GM12878 (cell line): ENCODE results near the gene GRM5. TPM values are rescaled to one million over a fixed set of nuclear protein-coding genes. Genes with fewer than 3 reads are reported as not detected.

Experiments used
- ATAC-seq: fragments of 200-7000 bp; cut with Tn5 transposase; 3 replicates; pipeline ENCODE4 v1.9.1; 2020; ENCODE audit warnings: mild to moderate bottlenecking, moderate library complexity
- BruUV-seq: library from RNA; stranded (reverse); fragments of 400-500 nt; replicated peaks from 2 replicates; lab custom pipeline; 2021; lab: Mats Ljungman, UMichigan
- CTCF ChIA-PET: fragments of 300-600 bp; sonication (Branson Sonifier 250); formaldehyde crosslinking; extraction: SDS; loops from one replicate; lab custom pipeline; 2021; ENCODE audit warnings: inconsistent platforms; lab: Yijun Ruan, JAX
- POLR2A ChIA-PET: fragments of 350-600 bp; formaldehyde crosslinking; extraction: SDS; loops from one replicate; lab custom pipeline; 2021; ENCODE audit warnings: inconsistent platforms; lab: Charles Lee
- RAD21 ChIA-PET: fragments of 300-600 bp; sonication (Branson Sonifier 250); formaldehyde crosslinking; loops from one replicate; lab custom pipeline; 2023; ENCODE audit warnings: antibody characterized with exemption; ENCODE audit not compliant: unreplicated experiment; lab: Charles Lee
- SMC1A ChIA-PET: fragments of 300-600 bp; sonication (Branson Sonifier 250); formaldehyde crosslinking; loops from one replicate; lab custom pipeline; 2023; ENCODE audit not compliant: unreplicated experiment, uncharacterized antibody; lab: Charles Lee
- DNase-seq: peaks from one replicate; pipeline ENCODE4 v3.0.0-alpha.2; 2011; ENCODE audit warnings: low read depth, low spot score
- FAIRE-seq: peaks from 3 replicates; lab custom pipeline; 2011; peaks lifted over from hg19 to GRCh38; lab: Jason Lieb, UNC
- H2AFZ ChIP-seq: 2 replicates; pipeline ENCODE4 v1.6.0; 2011; ENCODE audit warnings: low read depth, low read length, control low read depth; ENCODE audit not compliant: control insufficient read depth
- H3K27ac ChIP-seq: 2 replicates; pipeline ENCODE4 v1.5.1; 2011; ENCODE audit warnings: control low read depth; ENCODE audit not compliant: control insufficient read depth, insufficient read depth
- H3K27me3 ChIP-seq, 2 experiments: replicated peaks in 1 of 2; 2 replicates each; pipeline versions ENCODE4 v1.6.0 to v1.6.1; 2011; ENCODE audit warnings: low read length in 1 of 2; ENCODE audit not compliant: control insufficient read depth in 2 of 2, insufficient read depth in 2 of 2
- H3K36me3 ChIP-seq, 2 experiments: 2 replicates each; pipeline ENCODE4 v1.5.1; 2011; ENCODE audit warnings: low read length in 1 of 2; ENCODE audit not compliant: control insufficient read depth in 2 of 2, insufficient read depth in 2 of 2
- H3K4me1 ChIP-seq: 2 replicates; pipeline ENCODE4 v1.6.1; 2011; ENCODE audit warnings: mild to moderate bottlenecking, low read length, moderate library complexity, mixed read lengths; ENCODE audit not compliant: control insufficient read depth, insufficient read depth
- H3K4me2 ChIP-seq: 2 replicates; pipeline ENCODE4 v1.6.0; 2011; ENCODE audit warnings: control low read depth; ENCODE audit not compliant: control insufficient read depth, insufficient read depth
- H3K4me3 ChIP-seq: fragments of 200-600 bp; sonication (generic); 2 replicates; pipeline ENCODE4 v1.5.1; 2016
- H3K79me2 ChIP-seq: 2 replicates; pipeline ENCODE4 v1.6.0; 2011; ENCODE audit warnings: low read length; ENCODE audit not compliant: control insufficient read depth, insufficient read depth
- H3K9ac ChIP-seq: 2 replicates; pipeline ENCODE4 v1.8.0; 2011; ENCODE audit warnings: low read length, control low read depth, mixed read lengths; ENCODE audit not compliant: control insufficient read depth, insufficient read depth
- H3K9me3 ChIP-seq: replicated peaks from 3 replicates; pipeline ENCODE4 v1.5.1; 2011; ENCODE audit warnings: mild to moderate bottlenecking, low read length; ENCODE audit not compliant: control insufficient read depth, insufficient read depth
- H4K20me1 ChIP-seq: 2 replicates; pipeline ENCODE4 v1.6.0; 2011; ENCODE audit not compliant: control insufficient read depth, insufficient read depth
- BCL11A ChIP-seq: IDR thresholded peaks from 2 replicates; pipeline ENCODE4 v1.6.1; 2011; ENCODE audit warnings: low read depth, low read length
- CHD4 ChIP-seq: fragments of 200-600 bp; sonication (generic); IDR thresholded peaks from 2 replicates; pipeline ENCODE4 v1.6.1; 2016; ENCODE audit warnings: mild to moderate bottlenecking
- EED ChIP-seq: sonication (generic); IDR thresholded peaks from 2 replicates; pipeline ENCODE4 v1.6.1; 2016; ENCODE audit warnings: antibody characterized with exemption, low read depth
- EGR1 ChIP-seq, 2 experiments: IDR thresholded peaks; 1 replicate in 1 of 2; 2 replicates in 1 of 2; pipeline ENCODE4 v1.6.1; 2011 to 2012; ENCODE audit warnings: low read depth in 2 of 2, low read length in 2 of 2, borderline replicate concordance in 1 of 2, mild to moderate bottlenecking in 1 of 2, moderate library complexity in 1 of 2
- FOS ChIP-seq: IDR thresholded peaks from 3 replicates; pipeline ENCODE4 v1.6.1; 2011; ENCODE audit warnings: borderline replicate concordance; ENCODE audit not compliant: insufficient read length; ENCODE audit errors: extremely low read depth
- MEF2A ChIP-seq: IDR thresholded peaks from 2 replicates; pipeline ENCODE4 v1.6.1; 2011; ENCODE audit warnings: low read depth, mild to moderate bottlenecking, low read length, moderate library complexity; ENCODE audit not compliant: insufficient read depth
- MTA2 ChIP-seq: fragments of 450-650 bp; IDR thresholded peaks from 2 replicates; pipeline ENCODE4 v1.6.1; 2016; ENCODE audit warnings: low read depth, mild to moderate bottlenecking, moderate library complexity
- MYC ChIP-seq: IDR thresholded peaks from 2 replicates; pipeline ENCODE4 v1.6.1; 2011; ENCODE audit warnings: mild to moderate bottlenecking, low read length, moderate library complexity, inconsistent platforms; ENCODE audit not compliant: insufficient read depth, insufficient replicate concordance, insufficient read length, severe bottlenecking
- POLR2AphosphoS2 ChIP-seq: IDR thresholded peaks from 2 replicates; pipeline ENCODE4 v1.6.1; 2011; ENCODE audit warnings: low read depth, mild to moderate bottlenecking, low read length, improper control_type of control experiment, moderate library complexity
- SMAD5 ChIP-seq: IDR thresholded peaks from 2 replicates; pipeline ENCODE4 v1.6.1; 2016; ENCODE audit warnings: antibody characterized with exemption, low read depth
- SREBF1 ChIP-seq: IDR thresholded peaks from 2 replicates; pipeline ENCODE4 v1.6.1; 2012; ENCODE audit warnings: mild to moderate bottlenecking, low read length
- TCF3 ChIP-seq: IDR thresholded peaks from 2 replicates; pipeline ENCODE4 v1.6.1; 2012; ENCODE audit warnings: low read depth, mild to moderate bottlenecking, low read length, borderline replicate concordance; ENCODE audit not compliant: insufficient read depth
- WGBS: methylation state at CpG from one replicate; pipeline ENCODE4 v1.1.6; 2016; ENCODE audit warnings: low lambda C conversion rate; ENCODE audit not compliant: insufficient replicate concordance, insufficient coverage; ENCODE audit errors: missing lambda C conversion rate; 5-methylcytosine and 5-hydroxymethylcytosine counted together
- in situ Hi-C: fragments of 300-500 bp; cut with MboI; formaldehyde crosslinking; loops from 9 replicates; pipeline ENCODE4 v1.14.3; 2018; ENCODE audit warnings: mixed read lengths
- intact Hi-C: fragments of 100-400 bp; cut with micrococcal nuclease; formaldehyde crosslinking; loops from one replicate; pipeline ENCODE4 v1.14.2; 2022; ENCODE audit not compliant: unreplicated experiment
- polyA plus RNA-seq, 11 experiments: library from polyadenylated mRNA; depleted of rRNA in 4 of 11; unstranded in 6 of 11; stranded (reverse) in 5 of 11; fragments of >200 nt; fragmentation: Nextera tagmentation in 4 of 11; fragmentation: Illumina TruSeq in 1 of 11; extraction: Ambion mirVana in 4 of 11; extraction: Trizol in 1 of 11; gene quantifications; 1 replicate in 1 of 11; 2 replicates in 10 of 11; pipeline versions ENCODE4 v1.2.1 to v1.2.3, GENCODE V29; 2011 to 2016; ENCODE audit warnings: inconsistent platforms in 2 of 11, missing spikeins in 2 of 11, low read depth in 1 of 11
- total RNA-seq, 4 experiments: library from RNA; depleted of rRNA in 3 of 4; stranded (reverse); fragments of >200 nt in 3 of 4; fragmentation: Illumina TruSeq in 1 of 4; extraction: Trizol in 1 of 4; gene quantifications; 2 replicates each; pipeline versions ENCODE4 v1.2.1 to v1.2.3, GENCODE V29; 2013 to 2021
- TF ChIP-seq, protein P1 (sequence below): fragments of 450-650 bp; formaldehyde crosslinking; IDR thresholded peaks from 2 replicates; pipeline ENCODE4 v1.5.0; 2022; ENCODE audit warnings: mild to moderate bottlenecking, missing genetic modification characterization
- TF ChIP-seq, protein P2 (sequence below): fragments of 150-350 bp; IDR thresholded peaks from 2 replicates; pipeline ENCODE4 v1.6.1; 2014; ENCODE audit warnings: mild to moderate bottlenecking, low read depth, low read length

GRM5 gene
- total and polyA plus RNA-seq, 10 of the 15 experiments (the other 5 are each of a cell fraction or from before 2014, with no cell fraction given): not detected

DNA sequence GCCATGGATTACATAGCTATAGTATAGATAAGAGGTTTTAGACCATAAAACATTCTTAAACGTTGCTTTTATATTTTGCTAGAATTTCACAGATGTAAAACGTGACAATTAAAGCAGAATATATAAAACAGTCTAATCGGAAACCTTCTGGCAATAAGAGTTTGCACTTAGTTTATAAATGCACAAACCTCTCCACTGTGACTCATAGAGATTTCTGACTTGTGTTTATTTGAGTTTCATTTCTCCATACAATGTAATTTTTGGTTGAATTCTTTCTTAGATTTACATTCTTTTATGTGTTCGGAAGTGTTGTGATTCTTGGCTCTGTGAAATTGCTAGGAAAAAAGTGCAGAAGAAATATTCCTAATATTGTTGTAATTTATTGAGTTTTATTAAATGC, 439.6 kb downstream of the GRM5 start (continued):
- TF ChIP-seq, protein P1, sequence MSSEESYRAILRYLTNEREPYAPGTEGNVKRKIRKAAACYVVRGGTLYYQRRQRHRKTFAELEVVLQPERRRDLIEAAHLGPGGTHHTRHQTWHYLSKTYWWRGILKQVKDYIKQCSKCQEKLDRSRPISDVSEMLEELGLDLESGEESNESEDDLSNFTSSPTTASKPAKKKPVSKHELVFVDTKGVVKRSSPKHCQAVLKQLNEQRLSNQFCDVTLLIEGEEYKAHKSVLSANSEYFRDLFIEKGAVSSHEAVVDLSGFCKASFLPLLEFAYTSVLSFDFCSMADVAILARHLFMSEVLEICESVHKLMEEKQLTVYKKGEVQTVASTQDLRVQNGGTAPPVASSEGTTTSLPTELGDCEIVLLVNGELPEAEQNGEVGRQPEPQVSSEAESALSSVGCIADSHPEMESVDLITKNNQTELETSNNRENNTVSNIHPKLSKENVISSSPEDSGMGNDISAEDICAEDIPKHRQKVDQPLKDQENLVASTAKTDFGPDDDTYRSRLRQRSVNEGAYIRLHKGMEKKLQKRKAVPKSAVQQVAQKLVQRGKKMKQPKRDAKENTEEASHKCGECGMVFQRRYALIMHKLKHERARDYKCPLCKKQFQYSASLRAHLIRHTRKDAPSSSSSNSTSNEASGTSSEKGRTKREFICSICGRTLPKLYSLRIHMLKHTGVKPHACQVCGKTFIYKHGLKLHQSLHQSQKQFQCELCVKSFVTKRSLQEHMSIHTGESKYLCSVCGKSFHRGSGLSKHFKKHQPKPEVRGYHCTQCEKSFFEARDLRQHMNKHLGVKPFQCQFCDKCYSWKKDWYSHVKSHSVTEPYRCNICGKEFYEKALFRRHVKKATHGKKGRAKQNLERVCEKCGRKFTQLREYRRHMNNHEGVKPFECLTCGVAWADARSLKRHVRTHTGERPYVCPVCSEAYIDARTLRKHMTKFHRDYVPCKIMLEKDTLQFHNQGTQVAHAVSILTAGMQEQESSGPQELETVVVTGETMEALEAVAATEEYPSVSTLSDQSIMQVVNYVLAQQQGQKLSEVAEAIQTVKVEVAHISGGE (CRISPR knock-in tag): no peak
- no peak for TF ChIP-seq SREBF1
- no peak for TF ChIP-seq CHD4
- TF ChIP-seq MEF2A: no peak

DNA sequence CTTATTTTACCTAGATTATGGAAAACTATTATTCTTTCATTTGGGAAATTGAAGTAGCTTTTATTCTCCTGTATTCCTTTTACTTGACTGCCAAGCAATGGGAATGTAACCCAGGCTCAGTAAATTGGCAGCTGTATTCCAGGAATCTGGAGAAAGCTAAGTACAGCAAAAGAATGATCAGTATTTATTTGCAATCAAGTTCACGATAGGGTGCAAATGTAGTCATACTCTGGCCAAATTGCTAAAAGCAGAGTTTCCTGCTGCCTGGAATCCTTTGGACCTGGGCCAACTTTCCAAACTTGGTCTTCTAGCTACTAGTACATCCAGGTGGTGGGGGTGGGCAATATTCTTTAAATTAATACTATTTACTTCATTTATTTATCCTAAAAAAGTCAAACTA, 442.3 kb downstream of the GRM5 start:
- ChIA-PET CTCF (no interaction called here), RAD21 (no interaction called here), POLR2A (no interaction called here), SMC1A (no interaction called here)
- Histone ChIP-seq H3K4me1 (no peaks in the 10 kb centered on the region), H4K20me1 (no peaks in the 10 kb centered on the region), H3K27me3 (no peaks in the 10 kb centered on the region; a peak in 1 of 4 replicates), H3K9ac (no peak overlapping the region), H3K79me2 (no peaks in the 10 kb centered on the region), H3K4me3 (no peak overlapping the region), H3K27ac (no peak overlapping the region), H3K36me3 (no peaks in the 10 kb centered on the region), H3K4me2 (no peak overlapping the region), H2AFZ (no peak overlapping the region), H3K9me3 (no peaks in the 10 kb centered on the region)
- in situ Hi-C loops (no loop called here), intact Hi-C loops (no loop called here)
- 35% methylated on average over 1 of the region's 1 CpG for WGBS
- FAIRE-seq (no peak), ATAC-seq (no peak), DNase-seq (no peak)
- BruUV-seq: no TSS peak
- TF ChIP-seq, protein P2, sequence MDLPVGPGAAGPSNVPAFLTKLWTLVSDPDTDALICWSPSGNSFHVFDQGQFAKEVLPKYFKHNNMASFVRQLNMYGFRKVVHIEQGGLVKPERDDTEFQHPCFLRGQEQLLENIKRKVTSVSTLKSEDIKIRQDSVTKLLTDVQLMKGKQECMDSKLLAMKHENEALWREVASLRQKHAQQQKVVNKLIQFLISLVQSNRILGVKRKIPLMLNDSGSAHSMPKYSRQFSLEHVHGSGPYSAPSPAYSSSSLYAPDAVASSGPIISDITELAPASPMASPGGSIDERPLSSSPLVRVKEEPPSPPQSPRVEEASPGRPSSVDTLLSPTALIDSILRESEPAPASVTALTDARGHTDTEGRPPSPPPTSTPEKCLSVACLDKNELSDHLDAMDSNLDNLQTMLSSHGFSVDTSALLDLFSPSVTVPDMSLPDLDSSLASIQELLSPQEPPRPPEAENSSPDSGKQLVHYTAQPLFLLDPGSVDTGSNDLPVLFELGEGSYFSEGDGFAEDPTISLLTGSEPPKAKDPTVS: no peak
- no peak for TF ChIP-seq EGR1 (IDR thresholded peaks at IDR 0.05; ENCODE audit: borderline replicate concordance in 1 of 2, low read depth in 2 of 2, low read length in 2 of 2)
- TF ChIP-seq SMAD5: no peak
- no peak for TF ChIP-seq BCL11A
- no peak for TF ChIP-seq EED
- no peak for TF ChIP-seq MYC
- TF ChIP-seq POLR2AphosphoS2: no peak
- no peak for TF ChIP-seq TCF3
- no peak for TF ChIP-seq MTA2
- no peak for TF ChIP-seq FOS
- TF ChIP-seq, protein P1 (CRISPR knock-in tag): no peak
